Bronchial epithelial cell (primary cell): Measurements from ENCODE around the gene JMY. TPM values are rescaled to one million over a fixed set of nuclear protein-coding genes. Genes with fewer than 3 reads are reported as not detected.

Experiments used
- DNase-seq: peaks from one replicate; pipeline ENCODE4 v3.0.0-alpha.2; 2010; ENCODE audit warnings: low read depth
- FAIRE-seq: peaks from 2 replicates; lab custom pipeline; 2011; peaks lifted over from hg19 to GRCh38; lab: Jason Lieb, UNC
- H3K27me3 ChIP-seq: 2 replicates; pipeline ENCODE4 v1.5.1; 2011; ENCODE audit warnings: low read length; ENCODE audit not compliant: control insufficient read depth, insufficient read depth
- H3K36me3 ChIP-seq: 2 replicates; pipeline ENCODE4 v1.5.1; 2011; ENCODE audit warnings: low read length; ENCODE audit not compliant: control insufficient read depth, insufficient read depth
- H3K4me3 ChIP-seq: 2 replicates; pipeline ENCODE4 v1.5.1; 2011; ENCODE audit warnings: mild to moderate bottlenecking, low read depth, low read length, control low read depth
- total RNA-seq: library from RNA; depleted of rRNA; stranded (reverse); fragments of >200 nt; gene quantifications from 2 replicates; pipeline ENCODE4 v1.2.1, GENCODE V29; 2014
- TF ChIP-seq, protein P1 (sequence below): IDR thresholded peaks from 2 replicates; pipeline ENCODE4 v1.5.1; 2011; ENCODE audit warnings: mild to moderate bottlenecking, moderate library complexity, low read length, control low read depth, inconsistent platforms; ENCODE audit not compliant: insufficient read depth, severe bottlenecking

The JMY gene
- total RNA-seq, 1 donor from 2014 or later = 14.5 TPM

- H3K27me3 ChIP-seq = no peaks in the 10 kb centered on the region
- FAIRE-seq (no peak), DNase-seq (no peak)
- TF ChIP-seq, protein P1, sequence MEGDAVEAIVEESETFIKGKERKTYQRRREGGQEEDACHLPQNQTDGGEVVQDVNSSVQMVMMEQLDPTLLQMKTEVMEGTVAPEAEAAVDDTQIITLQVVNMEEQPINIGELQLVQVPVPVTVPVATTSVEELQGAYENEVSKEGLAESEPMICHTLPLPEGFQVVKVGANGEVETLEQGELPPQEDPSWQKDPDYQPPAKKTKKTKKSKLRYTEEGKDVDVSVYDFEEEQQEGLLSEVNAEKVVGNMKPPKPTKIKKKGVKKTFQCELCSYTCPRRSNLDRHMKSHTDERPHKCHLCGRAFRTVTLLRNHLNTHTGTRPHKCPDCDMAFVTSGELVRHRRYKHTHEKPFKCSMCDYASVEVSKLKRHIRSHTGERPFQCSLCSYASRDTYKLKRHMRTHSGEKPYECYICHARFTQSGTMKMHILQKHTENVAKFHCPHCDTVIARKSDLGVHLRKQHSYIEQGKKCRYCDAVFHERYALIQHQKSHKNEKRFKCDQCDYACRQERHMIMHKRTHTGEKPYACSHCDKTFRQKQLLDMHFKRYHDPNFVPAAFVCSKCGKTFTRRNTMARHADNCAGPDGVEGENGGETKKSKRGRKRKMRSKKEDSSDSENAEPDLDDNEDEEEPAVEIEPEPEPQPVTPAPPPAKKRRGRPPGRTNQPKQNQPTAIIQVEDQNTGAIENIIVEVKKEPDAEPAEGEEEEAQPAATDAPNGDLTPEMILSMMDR = no peak
- H3K4me3 ChIP-seq = no peak overlapping the region
- H3K36me3 ChIP-seq = no peaks in the 10 kb centered on the region
Measured at GRCh38 chr5:79333852-79334557, 98.1 kb downstream of the JMY start.

GRCh38 chr5:79346420-79346824, 110.5 kb downstream of the JMY start:
- Histone ChIP-seq H3K4me3 (no peak overlapping the region), H3K27me3 (no peaks in the 10 kb centered on the region), H3K36me3 (no peaks in the 10 kb centered on the region)
- TF ChIP-seq, protein P1 = no peak
- FAIRE-seq (no peak), DNase-seq (peak; percentile 69)

- H3K4me3 ChIP-seq = no peak overlapping the region
- FAIRE-seq (no peak), DNase-seq (peak; percentile 73)
- TF ChIP-seq, protein P1 = no peak
- no peaks in the 10 kb centered on the region for H3K36me3 ChIP-seq
- H3K27me3 ChIP-seq = no peaks in the 10 kb centered on the region
Measured at GRCh38 chr5:79349047-79349446, 113.1 kb downstream of the JMY start.

GRCh38 chr5:79349881-79350280, 114.0 kb downstream of the JMY start:
- Histone ChIP-seq H3K4me3 (no peak overlapping the region), H3K36me3 (no peaks in the 10 kb centered on the region), H3K27me3 (no peaks in the 10 kb centered on the region)
- DNase-seq (no peak), FAIRE-seq (no peak)
- TF ChIP-seq, protein P1 = no peak

DNA sequence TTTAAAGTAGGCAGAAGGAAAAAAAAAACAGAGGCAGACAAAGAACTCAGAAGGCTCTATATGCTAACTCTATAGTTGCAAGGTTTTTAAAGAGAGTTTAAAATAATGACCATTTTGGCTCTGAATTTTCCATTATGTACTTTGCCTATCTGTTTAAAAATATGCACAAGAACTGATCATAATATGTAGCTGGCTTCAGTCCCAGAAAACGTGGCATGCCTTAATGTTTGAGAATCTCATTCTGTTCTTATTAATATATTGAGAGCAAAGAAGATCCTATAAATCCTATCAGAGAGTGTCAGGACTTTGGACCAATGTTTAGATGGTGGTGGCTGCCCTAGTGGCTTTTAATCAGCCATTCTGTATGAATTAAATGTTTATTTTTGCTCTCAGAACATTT, 121.5 kb downstream of the JMY start:
- DNase-seq = no peak
- FAIRE-seq = no peak
- TF ChIP-seq, protein P1 = no peak

More for the DNA sequence above, 121.5 kb downstream of the JMY start:
- no peaks in the 10 kb centered on the region for H3K27me3 ChIP-seq
- no peak overlapping the region for H3K4me3 ChIP-seq
- H3K36me3 ChIP-seq = no peaks in the 10 kb centered on the region

Other genes with a start within 250 kb of the JMY start
- 11.6 and 15.1 TPM in 2 replicates for gene DMGDH, start 166.5 kb upstream of the JMY start, total RNA-seq
- not detected in 2 replicates for gene BHMT2, start 166.4 kb upstream of the JMY start, total RNA-seq
- not detected in 2 replicates for gene BHMT, start 124.3 kb upstream of the JMY start, total RNA-seq